GM10847 (cell line): ENCODE results near the gene PBX1.

ENCODE experiments used
- POLR2A ChIP-seq: IDR thresholded peaks from 2 replicates; pipeline ENCODE4 v1.6.1; 2011; ENCODE audit not compliant: insufficient read length; ENCODE audit errors: extremely low read depth

Gene PBX1

DNA sequence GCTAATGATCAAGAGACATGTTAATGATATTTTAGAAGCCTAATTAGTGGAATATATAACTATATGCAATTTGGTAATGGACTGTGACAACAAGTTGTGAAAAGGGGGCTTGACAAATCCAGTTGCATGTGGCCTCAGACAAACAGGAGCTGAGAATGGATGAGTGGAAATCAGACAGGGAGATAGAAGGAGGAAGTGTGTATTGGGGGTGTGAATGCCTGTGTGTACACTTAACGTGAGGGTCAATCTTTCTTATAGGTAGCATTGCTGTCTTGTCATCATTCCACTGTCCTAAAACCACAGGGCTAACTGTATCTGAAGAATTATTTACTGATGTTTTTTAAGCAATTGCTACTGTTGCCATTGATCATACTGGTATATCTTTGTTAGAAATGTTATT is 64.8 kb downstream of the PBX1 start:
- TF ChIP-seq POLR2A: no peak

GRCh38 chr1:164624400-164624799 is 65.4 kb downstream of the PBX1 start:
- TF ChIP-seq POLR2A: no peak

GRCh38 chr1:164625004-164625617 is 66.1 kb downstream of the PBX1 start:
- no peak for TF ChIP-seq POLR2A

DNA sequence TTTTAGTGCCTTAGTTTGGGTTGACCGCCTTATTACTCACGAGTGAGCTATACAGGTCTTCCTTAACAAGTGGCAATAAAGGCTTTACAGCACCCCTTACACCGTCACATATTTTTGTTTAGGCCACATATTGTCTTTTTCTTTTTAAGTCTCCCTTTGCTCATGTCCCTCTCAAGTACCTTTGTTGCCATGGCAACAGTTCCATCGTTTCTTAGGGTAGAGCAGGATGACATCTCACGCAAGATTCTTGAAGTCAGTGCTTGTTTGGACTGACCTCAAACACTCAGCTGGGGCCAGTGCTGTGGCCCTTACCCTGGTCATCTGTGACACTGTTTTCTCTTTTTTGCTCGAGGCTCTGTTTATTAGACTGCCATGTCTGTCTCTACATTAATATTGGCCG is 69.8 kb downstream of the PBX1 start:
- TF ChIP-seq POLR2A: no peak

- no peak for TF ChIP-seq POLR2A
Observed at GRCh38 chr1:164629971-164630370, 71.0 kb downstream of the PBX1 start.

DNA sequence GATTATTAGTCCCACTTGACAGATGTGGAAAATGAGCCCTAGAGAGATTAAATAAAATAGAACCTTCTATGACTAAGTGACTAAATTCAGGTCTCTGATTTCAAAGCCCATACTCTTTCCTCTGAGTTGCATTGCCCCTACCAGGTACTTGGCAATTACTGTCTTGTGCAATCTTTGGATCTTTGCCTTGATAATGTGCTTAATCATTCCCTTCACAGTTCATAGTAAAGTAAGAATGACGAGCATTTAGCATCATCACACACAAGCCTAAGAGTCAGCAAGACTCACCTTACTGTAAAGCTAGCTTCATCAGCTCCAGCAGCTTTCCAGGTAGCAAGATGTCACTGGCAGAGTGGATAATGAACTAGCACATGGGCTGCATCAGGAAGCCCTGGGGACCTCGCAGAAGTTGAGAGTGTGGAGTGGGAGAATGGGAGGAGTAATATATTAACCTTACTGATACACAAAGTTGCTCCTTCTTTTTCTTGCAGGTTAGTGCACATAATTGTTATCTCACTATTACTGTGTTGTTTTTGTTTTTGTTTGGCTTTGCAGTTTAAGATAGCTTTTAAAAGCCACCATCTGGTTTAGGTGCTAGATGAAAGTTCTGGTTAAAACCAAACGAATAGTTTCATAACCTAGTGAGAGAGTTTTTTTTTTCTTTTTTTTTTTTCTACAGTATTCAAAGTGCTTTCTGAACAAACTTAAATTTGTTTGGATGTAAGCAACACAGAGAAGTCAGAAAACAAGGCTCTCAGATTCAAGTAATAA is 71.8 kb downstream of the PBX1 start:
- no peak for TF ChIP-seq POLR2A

DNA sequence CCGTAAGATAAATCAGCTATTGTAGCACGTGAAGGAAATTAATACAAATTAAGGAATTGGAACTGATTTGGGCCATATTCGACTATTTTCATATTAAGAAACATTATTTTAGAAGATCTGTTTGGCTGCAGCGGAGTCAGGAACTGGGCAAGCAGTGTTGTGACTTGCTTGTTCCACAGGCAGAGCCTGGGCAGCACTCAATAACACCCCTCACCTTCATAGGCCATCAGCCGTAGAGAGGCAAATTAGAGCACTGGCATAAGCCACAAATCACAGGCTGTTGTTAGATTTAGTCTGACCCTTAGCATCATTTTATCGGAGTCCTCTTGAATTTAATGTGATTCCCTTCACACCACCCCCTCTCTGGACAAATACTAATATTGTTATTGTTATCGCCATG is 72.8 kb downstream of the PBX1 start:
- no peak for TF ChIP-seq POLR2A

DNA sequence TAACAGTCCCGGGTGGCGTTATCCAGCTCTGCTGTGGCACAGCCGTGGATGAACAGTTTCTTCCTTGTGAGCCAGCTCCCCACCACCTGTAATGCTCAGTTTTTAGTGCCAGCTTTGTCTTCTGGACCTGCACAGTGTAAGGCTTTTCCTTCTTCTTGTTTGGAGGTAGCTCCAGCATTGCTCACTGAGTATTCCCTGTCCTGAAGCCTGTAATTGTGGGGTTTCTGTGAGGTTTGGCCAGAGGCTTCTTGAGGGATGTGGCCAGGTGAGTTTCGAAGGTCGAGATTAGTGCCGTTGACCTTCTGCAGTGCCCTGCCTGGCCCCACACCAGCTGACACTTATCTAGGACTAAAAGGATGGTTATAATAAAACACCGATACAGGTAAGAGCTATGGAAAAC is 75.0 kb downstream of the PBX1 start:
- no peak for TF ChIP-seq POLR2A

DNA sequence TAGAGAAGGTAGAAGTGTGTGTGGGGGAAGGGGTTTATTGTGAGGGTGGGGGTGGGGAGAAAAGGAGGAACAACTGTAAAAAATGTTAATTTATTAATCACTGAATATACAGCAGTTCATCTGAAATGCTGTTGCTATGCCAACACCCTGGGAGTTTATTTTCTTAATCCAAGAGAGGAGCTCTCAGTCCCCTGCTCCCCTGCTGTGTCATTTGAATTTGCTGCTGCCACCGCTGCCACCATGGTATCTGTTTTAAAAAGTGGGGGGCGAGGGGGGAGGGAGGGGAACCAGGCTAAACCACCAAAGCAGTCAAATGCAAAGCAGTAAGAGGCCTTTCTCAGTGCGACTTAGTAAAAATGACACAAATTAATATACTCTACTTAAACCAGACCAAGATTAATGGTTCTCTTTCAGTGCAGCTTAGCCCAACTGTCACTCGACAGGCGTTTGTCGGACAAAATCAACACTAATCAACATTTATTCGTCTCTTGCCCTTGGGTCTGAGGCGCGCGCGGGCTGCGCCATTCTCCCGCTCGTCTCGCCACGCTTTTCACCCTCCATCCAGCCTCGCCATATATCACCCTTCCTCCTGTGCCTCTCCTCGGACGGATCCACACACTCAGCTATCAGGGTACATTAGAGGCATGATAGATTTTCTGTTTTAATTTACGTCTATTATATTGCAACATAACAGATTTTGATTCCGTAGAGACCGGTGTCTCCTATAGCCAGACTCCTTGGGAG is 76.2 kb downstream of the PBX1 start:
- TF ChIP-seq POLR2A: no peak

DNA sequence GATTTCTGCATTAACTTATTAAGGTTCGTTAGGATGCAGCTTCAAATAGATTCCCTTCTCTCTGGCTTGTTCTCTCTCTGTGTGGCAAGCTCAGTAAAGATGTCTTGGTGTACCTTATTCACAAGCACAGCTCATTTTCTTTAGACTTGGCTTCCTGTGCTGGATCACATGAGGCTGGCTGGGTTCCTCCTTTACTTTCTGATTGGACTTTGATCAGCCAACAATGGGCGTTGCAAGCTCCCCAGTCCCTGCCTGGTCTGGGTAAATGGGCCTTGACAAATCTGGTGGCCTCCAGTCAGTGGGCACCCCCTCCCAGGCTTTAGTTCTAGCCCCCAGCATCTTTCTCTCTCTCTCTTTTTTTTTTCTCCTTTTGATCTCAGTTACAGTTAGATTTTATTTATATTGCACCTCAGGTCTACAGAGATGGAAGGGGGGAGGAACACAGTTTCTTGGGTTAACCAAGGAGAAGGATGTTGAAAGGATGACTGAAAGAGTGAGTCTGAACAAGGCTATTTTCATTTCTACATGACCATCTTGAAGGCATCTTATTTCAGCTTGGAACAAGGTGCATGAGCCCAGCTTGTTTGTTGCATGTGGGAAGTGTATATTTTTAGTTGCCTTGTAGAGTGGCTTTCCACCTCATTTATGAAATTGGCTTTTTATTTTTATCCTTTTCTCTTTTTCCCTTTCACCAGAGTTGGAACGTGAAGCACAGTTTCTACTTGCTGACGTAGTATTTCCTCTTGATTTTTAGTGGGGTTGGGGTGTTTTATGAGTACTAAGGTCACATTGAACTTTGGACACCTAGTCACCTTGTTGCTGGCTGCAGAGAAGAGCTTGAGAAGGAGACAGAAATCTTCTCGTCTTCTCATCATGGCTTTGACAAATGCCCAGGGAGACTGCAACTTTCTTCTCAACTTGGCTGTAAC is 77.1 kb downstream of the PBX1 start:
- TF ChIP-seq POLR2A: no peak

DNA sequence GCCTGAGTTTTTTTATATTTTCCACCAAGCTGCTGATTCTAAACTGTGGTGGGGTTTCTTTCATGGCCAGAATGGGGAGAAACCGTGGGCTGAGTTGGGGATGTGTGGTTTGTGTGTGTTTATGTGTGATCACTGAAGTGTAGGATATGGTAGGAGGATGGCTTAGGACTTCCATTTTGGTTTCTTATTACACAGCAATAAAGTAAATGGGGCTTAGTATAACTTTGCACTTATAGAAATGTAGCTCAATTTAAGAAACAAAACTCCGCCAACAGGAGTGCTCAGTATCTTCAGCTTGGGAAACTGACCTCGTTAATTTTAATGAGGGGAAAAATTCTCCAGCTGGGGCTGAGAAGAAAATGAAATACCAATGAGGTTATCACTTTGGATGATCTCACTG is 77.8 kb downstream of the PBX1 start:
- TF ChIP-seq POLR2A: no peak

DNA sequence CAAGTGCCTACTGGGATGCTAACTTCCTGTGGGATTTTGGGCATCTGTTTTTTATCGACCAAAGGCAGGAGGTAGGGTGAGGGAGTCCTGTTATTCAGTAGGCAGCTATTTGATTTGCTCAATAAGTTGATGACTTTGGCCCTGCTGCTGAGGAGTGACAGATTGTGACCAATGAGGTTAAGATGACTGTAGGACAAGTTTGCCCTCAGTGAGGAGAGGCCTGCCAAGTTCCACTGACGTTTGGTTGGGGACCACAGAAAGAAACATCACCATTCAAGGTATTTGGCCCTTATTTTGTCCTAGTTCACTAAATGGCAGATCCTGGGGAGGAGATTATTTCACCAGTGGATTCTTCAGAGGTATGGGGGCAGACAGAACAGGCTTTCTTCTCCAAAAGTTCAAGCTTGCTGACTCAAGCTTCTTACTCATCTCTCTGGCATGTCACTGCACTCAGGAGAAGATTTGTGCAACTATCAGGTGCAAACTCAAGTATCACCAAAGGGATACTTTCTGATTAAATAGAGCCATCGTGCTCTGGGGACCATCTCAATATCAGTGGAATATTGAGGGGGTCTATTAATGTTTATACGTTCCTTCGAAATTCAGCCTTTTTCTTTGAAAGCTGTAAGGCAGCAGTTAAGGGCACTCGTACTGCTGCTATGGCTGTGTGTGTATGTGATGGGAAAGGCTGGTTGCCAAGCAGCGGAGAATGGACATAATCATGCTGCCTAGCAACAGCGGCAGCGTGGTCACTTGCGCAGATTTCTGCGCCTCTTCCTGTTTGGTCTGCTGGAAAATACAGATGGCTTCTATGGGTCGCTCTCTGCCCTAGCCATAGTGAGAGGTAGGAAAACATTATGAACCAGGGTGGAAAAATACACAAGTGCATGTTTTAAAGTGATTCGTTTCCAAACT is 78.7 kb downstream of the PBX1 start:
- no peak for TF ChIP-seq POLR2A

GRCh38 chr1:164638492-164639202 is 79.7 kb downstream of the PBX1 start:
- TF ChIP-seq POLR2A: no peak
